Right cardiac atrium (tissue), 5 donors: ENCODE results near the gene OSM. TPM values are rescaled to one million over a fixed set of nuclear protein-coding genes. Genes with fewer than 3 reads are reported as not detected.
A peak's percentile ranks its signal among the peaks of the same experiment; 100 is the strongest.
"Not testable (repeated sequence)": the region's sequence is repeated elsewhere in the genome, so short reads cannot be mapped to it uniquely, and the experiment has no call there.

ENCODE experiments used
- ATAC-seq, 2 donors: fragments of 200-7000 bp; cut with Tn5 transposase; one replicate each; pipeline versions ENCODE4 v1.8.0 to v1.9.1; 2020; ENCODE audit warnings: moderate library complexity in 2 of 2, mild to moderate bottlenecking in 1 of 2
- DNase-seq, 3 donors: peaks; one replicate each; pipeline ENCODE4 v3.0.0-alpha.2; 2020
- H3K27ac ChIP-seq: one replicate; pipeline ENCODE4 v1.5.1; 2013; ENCODE audit warnings: mild to moderate bottlenecking, low read length, control low read depth, moderate library complexity
- H3K27me3 ChIP-seq: one replicate; pipeline ENCODE4 v1.6.1; 2013; ENCODE audit not compliant: control insufficient read depth, insufficient read depth
- H3K4me1 ChIP-seq: one replicate; pipeline ENCODE4 v1.6.1; 2013; ENCODE audit warnings: low read length; ENCODE audit not compliant: control insufficient read depth, insufficient read depth
- H3K4me3 ChIP-seq: one replicate; pipeline ENCODE4 v1.5.1; 2013; ENCODE audit warnings: low read length, control low read depth
- H3K9me3 ChIP-seq: one replicate; pipeline ENCODE4 v1.6.1; 2013; ENCODE audit warnings: low read length; ENCODE audit not compliant: control insufficient read depth
- WGBS: extraction: QIAGEN DNeasy Blood & Tissue Kit; methylation state at CpG from one replicate; pipeline ENCODE4 v1.1.7; 2013; 5-methylcytosine and 5-hydroxymethylcytosine counted together
- intact Hi-C, 4 donors: fragments of 100-400 bp; cut with DNase I; formaldehyde crosslinking; loops; one replicate each; pipeline versions ENCODE4 v1.11.0 to v1.14.0; 2022 to 2023
- polyA plus RNA-seq: library from polyadenylated mRNA; stranded (reverse); fragments of 200-250 nt; gene quantifications from one replicate; pipeline ENCODE4 v1.2.3, GENCODE V29; 2013
- total RNA-seq, 4 donors: library from RNA; stranded (reverse); fragmentation: NEBNext Ultra II Directional; extraction: Animal tissue kit (Norgen Biotek cat#: 25700); gene quantifications; one replicate each; pipeline ENCODE4 v1.2.1, GENCODE V29; 2021
- donor health status: healthy with polysubstance abuse.
- donor health status: DM: no; HTN: yes; CAD: no.
- donor health status: DM: no; HTN: no; CAD: no.
- donor health status: DM: no; HTN: yes; CAD: no; lungs with severe emphysema.
- donor health status: DM: yes; HTN: yes; CAD: no.

OSM gene
- total and polyA plus RNA-seq, 5 donors, result 0.17 to 1.5 (median 0.28) TPM

DNA sequence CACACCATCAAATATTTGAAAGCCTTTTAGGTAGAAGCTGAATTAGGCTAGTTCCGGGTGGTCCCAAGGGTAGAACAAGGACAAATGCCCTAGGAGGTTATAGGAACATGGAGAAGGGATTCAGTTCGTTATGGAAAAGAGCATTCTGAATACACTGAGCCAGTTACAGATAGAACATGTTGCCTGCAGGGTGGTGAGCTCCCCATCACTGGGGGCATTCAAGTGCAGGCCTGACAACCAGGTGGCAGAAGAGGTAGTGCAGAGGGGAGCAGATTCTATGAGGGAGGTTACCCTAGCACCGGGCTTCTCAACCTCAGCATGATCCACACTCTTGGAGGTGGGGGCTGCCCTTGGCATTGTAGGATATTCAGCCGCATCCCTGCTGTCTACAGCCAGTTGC is 44.3 kb downstream of the OSM start:
- no peaks in the 10 kb centered on the region for H3K4me1 ChIP-seq
- no peaks in the 10 kb centered on the region for H3K9me3 ChIP-seq
- no peak overlapping the region for H3K27ac ChIP-seq
- no peak overlapping the region for H3K4me3 ChIP-seq
- 83% methylated on average over 4 of the region's 4 CpGs for WGBS
- DNase-seq (no peak), ATAC-seq (no peak)
- H3K27me3 ChIP-seq, result no peaks in the 10 kb centered on the region
- intact Hi-C loops, result no loop called here

DNA sequence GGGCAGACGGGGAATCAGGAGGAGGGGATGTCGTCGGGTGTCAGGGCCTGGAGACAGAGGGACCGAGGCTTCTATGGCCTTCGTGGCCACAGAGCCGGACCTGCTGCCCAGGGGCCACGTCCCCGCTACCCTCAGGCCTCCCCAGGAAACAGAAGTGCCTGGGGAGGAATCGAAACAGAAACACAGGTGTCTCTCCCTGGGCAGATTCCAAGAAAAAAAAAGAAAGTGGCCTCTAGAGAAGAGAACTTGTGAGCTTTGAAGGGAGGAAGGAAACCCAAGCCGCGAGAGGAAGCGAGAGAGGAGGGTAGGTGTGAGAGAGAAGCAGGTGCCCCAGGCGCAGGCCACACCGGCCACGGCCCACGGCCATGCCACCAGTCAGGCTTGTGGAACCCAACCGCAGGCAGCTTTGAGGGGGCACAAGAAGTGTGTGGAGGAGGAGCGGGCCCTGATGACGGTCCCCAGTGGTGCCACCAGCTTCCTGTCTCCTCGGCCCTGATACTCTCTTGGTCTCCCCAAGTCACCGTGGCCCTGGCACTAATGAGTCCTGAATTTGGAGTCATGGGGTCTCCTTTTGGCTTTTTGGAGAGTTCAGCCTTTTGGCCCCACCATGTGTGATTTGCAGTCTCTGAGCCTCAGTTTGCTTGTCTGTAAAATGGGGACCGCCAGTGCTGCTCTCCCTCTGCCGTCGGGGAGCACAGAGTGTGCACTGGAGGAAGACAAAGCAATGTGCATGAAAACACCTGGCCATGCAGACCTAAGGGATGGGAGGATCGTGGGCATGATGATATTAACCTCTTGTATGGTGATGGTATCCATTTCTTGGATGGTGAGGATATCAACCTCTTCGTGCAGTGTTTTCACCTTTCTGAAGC is 45.3 kb downstream of the OSM start:
- WGBS, result 69% methylated on average over 26 of the region's 26 CpGs
- H3K27me3 ChIP-seq, result no peaks in the 10 kb centered on the region

GRCh38 chr22:30220338-30221012 is 46.2 kb downstream of the OSM start:
- H3K27me3 ChIP-seq, result no peaks in the 10 kb centered on the region
- H3K9me3 ChIP-seq, result no peaks in the 10 kb centered on the region
- ATAC-seq, result no peak
- intact Hi-C loops, result no loop called here
- no peak overlapping the region for H3K4me3 ChIP-seq
- no peaks in the 10 kb centered on the region for H3K4me1 ChIP-seq
- WGBS, result 83% methylated on average over 7 of the region's 7 CpGs
- no peak overlapping the region for H3K27ac ChIP-seq
- DNase-seq, result no peak

More for the DNA sequence above, 45.3 kb downstream of the OSM start:
- Histone ChIP-seq H3K4me1 (no peaks in the 10 kb centered on the region), H3K9me3 (no peaks in the 10 kb centered on the region), H3K27ac (no peak overlapping the region), H3K4me3 (no peak overlapping the region)
- intact Hi-C loops, result no loop called here
- DNase-seq, result no peak
- ATAC-seq, result peak in 1 of 2 donors; percentile 25

DNA sequence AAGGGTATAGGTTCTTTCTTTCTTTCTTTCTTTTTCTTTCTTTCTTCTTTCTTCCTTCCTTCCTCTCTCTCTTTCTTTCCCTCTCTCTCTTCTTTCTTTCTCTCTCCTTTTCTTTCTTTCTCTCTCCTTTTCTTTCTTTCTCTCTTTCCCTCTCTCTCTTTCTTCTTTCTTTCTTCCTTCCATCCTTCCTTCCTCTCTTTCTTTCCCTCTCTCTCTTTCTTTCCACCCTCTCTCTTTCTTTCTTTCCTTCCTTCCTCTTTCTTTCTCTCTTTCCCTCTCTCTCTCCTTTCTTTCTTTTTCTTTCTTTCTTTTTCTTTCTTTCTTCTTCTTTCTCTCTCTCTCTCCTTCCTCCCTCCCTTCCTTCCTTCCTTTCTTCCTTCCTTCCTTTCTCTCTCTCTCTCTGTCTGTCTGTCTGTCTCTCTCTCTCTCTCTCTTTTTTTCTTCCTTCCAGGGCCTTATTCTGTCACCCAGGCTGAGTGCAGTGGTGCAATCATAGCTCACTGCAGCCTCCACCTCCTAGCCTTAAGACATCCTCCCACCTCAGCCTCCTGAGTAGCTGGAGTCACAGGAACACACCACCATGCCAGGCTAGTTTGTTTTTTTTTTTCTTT is 46.9 kb downstream of the OSM start:
- no peak for ATAC-seq
- no peak overlapping the region for H3K4me3 ChIP-seq
- no peaks in the 10 kb centered on the region for H3K27me3 ChIP-seq
- H3K27ac ChIP-seq, result no peak overlapping the region
- H3K4me1 ChIP-seq, result no peaks in the 10 kb centered on the region
- intact Hi-C loops, result no loop called here
- H3K9me3 ChIP-seq, result no peaks in the 10 kb centered on the region
- no peak for DNase-seq

- DNase-seq (no peak), ATAC-seq (no peak)
- no peaks in the 10 kb centered on the region for H3K27me3 ChIP-seq
- H3K9me3 ChIP-seq, result no peaks in the 10 kb centered on the region
- WGBS, result 85% methylated on average over 8 of the region's 8 CpGs
- no peak overlapping the region for H3K27ac ChIP-seq
- intact Hi-C loops, result no loop called here
- H3K4me3 ChIP-seq, result no peak overlapping the region
- H3K4me1 ChIP-seq, result no peaks in the 10 kb centered on the region
These were observed 47.5 kb downstream of the OSM start for GRCh38 chr22:30219049-30219654.

- 77% methylated on average over 23 of the region's 23 CpGs for WGBS
- no peak for ATAC-seq
- Histone ChIP-seq H3K9me3 (no peaks in the 10 kb centered on the region), H3K4me3 (no peak overlapping the region), H3K27ac (no peak overlapping the region), H3K4me1 (no peaks in the 10 kb centered on the region), H3K27me3 (no peaks in the 10 kb centered on the region)
- intact Hi-C loops, result no loop called here
- no peak for DNase-seq
These were observed 48.7 kb downstream of the OSM start for GRCh38 chr22:30217698-30218560.

DNA sequence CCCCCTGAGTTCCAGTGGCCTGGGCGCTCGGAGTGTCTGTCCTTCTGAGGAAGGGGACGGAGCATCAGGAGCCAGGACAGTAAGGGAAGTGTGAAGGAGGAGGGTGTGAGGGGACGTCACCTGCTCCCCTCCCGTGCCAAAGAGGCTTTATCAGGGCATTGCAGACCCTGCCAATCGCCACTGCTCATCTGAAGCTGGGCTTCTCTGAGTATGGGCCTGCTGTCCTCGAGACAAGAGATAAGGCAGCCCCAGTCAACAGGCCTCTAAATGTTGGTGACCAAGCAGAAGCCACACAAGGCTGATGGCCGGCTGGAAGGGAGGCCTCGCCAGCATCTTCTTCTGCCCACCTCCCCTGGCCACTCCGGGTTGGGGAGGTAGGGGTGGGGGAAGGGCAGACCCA is 49.9 kb downstream of the OSM start:
- H3K27me3 ChIP-seq, result no peaks in the 10 kb centered on the region
- no peaks in the 10 kb centered on the region for H3K4me1 ChIP-seq
- no peak overlapping the region for H3K27ac ChIP-seq
- WGBS, result 80% methylated on average over 10 of the region's 10 CpGs
- no peaks in the 10 kb centered on the region for H3K9me3 ChIP-seq
- intact Hi-C loops, result no loop called here
- no peak overlapping the region for H3K4me3 ChIP-seq
- DNase-seq (no peak), ATAC-seq (no peak)

DNA sequence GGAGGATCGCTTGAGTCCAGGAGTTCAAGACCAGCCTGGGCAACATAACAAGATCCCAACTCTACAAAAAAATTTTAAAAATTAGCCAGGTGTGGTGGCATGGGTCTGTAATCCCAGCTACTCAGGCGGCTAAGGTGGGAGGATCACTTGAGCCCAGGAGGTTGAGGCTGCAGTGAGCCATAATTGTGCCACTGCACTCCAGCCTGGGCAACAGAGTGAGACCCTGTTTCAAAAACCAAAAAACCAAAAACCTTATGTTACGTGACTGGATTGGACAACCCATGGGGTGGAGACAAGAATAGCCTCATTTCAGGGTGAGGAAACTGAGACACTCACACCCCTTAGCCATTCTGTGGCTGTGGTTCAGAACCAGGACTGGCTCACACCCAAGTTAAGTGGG is 50.4 kb downstream of the OSM start:
- intact Hi-C loops, H3K9me3 ChIP-seq: not testable (repeated sequence)
- 93% methylated on average over 3 of the region's 3 CpGs for whole genome bisulfite sequencing

GRCh38 chr22:30214703-30215407 is 51.8 kb downstream of the OSM start:
- ATAC-seq (no peak), DNase-seq (no peak)
- 55% methylated on average over 12 of the region's 12 CpGs for WGBS
- intact Hi-C loops, result no loop called here
- no peaks in the 10 kb centered on the region for H3K9me3 ChIP-seq
- H3K4me3 ChIP-seq, result no peak overlapping the region
- no peaks in the 10 kb centered on the region for H3K4me1 ChIP-seq
- H3K27ac ChIP-seq, result no peak overlapping the region
- no peaks in the 10 kb centered on the region for H3K27me3 ChIP-seq

More for the DNA sequence above, 50.4 kb downstream of the OSM start:
- not testable (repeated sequence) for H3K27me3 ChIP-seq, H3K27ac ChIP-seq, ATAC-seq, DNase-seq, H3K4me3 ChIP-seq, H3K4me1 ChIP-seq

DNA sequence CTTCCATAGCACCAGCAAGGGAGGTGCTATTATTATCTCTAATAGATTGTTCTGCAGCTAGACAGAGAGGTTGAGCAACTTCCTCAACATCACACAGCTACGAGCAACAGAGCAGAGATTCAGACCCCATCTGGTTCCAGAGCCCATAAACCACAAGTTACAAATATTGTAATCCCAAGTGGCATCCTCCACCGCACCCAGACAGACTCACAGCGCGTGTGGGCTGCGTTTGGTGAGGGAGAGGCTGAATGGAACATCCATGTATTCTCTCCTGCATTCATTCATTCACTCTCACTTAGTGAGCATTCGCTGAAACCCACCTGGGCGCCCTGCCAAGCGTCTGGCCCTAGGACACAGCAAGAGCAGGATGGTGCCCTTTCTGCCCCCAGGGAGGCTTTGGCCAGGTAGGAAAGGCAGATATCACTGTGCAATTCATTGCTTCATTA is 53.6 kb downstream of the OSM start:
- intact Hi-C loops, result no loop called here
- Histone ChIP-seq H3K4me1 (no peaks in the 10 kb centered on the region), H3K27me3 (no peaks in the 10 kb centered on the region), H3K27ac (no peak overlapping the region), H3K9me3 (no peaks in the 10 kb centered on the region), H3K4me3 (no peak overlapping the region)
- 69% methylated on average over 8 of the region's 8 CpGs for WGBS
- no peak for DNase-seq
- ATAC-seq, result peak; percentile 15 to 56
